CD1c-positive myeloid dendritic cell (primary cell): Measurements from ENCODE around the gene KIAA1210.
"Not testable (repeated sequence)": the region's sequence is repeated elsewhere in the genome, so short reads cannot be mapped to it uniquely, and the experiment has no call there.

ENCODE experiments used
- DNase-seq: peaks from one replicate; pipeline ENCODE4 v3.0.0-alpha.2; 2016; ENCODE audit errors: extremely low spot score

Gene KIAA1210

DNA sequence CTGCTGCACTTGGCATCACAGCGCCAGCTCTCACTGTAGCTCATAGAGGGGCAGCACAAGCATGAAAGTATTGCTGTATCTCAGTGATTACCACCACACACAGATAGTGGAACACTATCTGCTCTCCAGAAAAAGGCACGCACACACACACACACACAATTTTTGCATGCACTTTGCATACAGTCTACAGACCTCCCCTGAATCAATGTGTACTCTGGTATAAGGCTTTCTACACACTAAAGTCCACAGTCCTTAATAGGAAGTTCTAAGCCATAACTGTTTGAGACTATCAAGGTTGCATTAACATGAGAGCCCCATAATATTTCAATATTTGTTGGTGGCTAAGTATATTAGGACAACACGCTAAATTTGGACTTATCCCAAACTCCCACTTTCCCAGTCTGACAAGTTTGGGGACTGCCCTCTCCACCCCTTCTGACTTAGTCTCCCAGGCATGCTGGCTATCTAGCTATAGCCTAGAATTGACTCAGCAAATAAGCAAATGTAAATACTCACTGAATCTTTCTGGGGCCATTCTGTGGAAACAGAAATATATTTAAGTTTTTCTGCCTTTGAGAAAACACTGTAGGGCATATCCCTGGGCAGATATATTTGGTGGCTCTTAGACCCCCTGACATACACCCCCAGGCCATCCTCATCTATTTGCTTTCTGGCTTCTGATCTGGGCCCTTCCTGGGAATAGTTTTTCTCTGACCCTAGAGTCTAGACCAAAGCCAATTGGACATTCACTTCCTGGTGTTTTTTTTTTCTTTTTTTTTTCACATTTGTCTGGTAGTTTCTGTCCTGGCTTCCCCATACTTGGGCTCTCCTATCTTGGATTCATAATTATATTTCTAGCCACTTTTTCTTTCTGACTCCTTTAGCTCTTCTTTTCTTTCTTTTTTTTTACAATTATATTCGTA, 91.2 kb downstream of the KIAA1210 start:
- DNase-seq, result no peak

GRCh38 chrX:119030990-119031389, 96.6 kb downstream of the KIAA1210 start:
- DNase-seq, result no peak

GRCh38 chrX:119029656-119030055, 98.0 kb downstream of the KIAA1210 start:
- not testable (repeated sequence) for DNase-seq

DNA sequence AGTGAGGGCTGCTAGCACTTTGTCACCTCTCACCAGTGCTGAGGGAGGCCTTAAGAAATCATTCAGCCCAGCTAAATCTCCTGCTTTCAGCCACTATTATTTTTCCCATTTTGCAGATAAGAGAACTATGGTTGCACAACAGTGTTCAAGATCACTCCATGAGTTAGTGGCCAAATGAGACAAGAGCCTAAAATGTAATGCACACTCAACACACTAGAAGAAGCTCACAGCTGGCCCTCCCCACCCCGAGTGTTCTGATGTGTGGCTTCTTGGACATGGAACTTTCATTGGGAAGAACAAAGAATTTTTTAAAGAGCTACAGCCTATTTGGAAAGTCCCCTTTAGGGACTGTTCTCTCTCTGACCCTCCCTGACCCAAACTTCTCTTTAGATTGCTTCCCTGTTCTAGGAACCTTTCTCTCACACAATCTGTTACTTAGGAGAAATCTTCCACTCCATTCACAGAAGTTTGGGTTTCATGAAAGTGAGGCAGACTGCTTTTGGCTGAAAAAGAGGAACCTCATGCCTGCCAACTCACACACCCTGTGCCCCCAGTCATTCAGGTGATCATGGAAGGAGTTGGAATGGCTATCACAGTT, 98.8 kb downstream of the KIAA1210 start:
- peak; percentile 50 for DNase-seq
